Lower leg skin (tissue), 4 donors: ENCODE results near the gene UBA52. TPM values are rescaled to one million over a fixed set of nuclear protein-coding genes. Genes with fewer than 3 reads are reported as not detected.
"Not testable (repeated sequence)": the region's sequence is repeated elsewhere in the genome, so short reads cannot be mapped to it uniquely, and the experiment has no call there.

Source experiments
- DNase-seq, 2 donors: peaks; one replicate each; pipeline ENCODE4 v3.0.0-alpha.2; 2019; ENCODE audit warnings: low spot score in 2 of 2
- H3K4me3 ChIP-seq: fragments of 200-600 bp; sonication (generic); 2 replicates; pipeline ENCODE4 v1.5.1; 2017; ENCODE audit warnings: mild to moderate bottlenecking, low read depth; ENCODE audit not compliant: poor library complexity, severe bottlenecking
- CTCF ChIP-seq, 3 donors: fragments of 450-650 bp; IDR thresholded peaks; one replicate each; pipeline ENCODE4 v1.5.1; 2016; ENCODE audit warnings: antibody characterized with exemption in 3 of 3, mild to moderate bottlenecking in 3 of 3, moderate library complexity in 2 of 3
- POLR2A ChIP-seq, 2 donors: fragments of 450-650 bp; IDR thresholded peaks; one replicate each; pipeline ENCODE4 v1.6.1; 2016 to 2017; ENCODE audit warnings: antibody characterized with exemption in 2 of 2, mild to moderate bottlenecking in 1 of 2, moderate library complexity in 1 of 2
- WGBS, 2 donors: methylation state at CpG; one replicate each; pipeline ENCODE4 v1.1.5; 2018; 5-methylcytosine and 5-hydroxymethylcytosine counted together
- intact Hi-C: fragments of 100-400 bp; cut with DNase I; formaldehyde crosslinking; loops from one replicate; pipeline ENCODE4 v1.15.0; 2023; ENCODE audit warnings: low total_unique reads
- total RNA-seq, 4 donors: library from RNA; depleted of rRNA; stranded (reverse); fragments of >200 nt; gene quantifications; one replicate each; pipeline ENCODE4 v1.1.0, GENCODE V29; 2016

Gene UBA52
- total RNA-seq, result 1,000 to 10,000 TPM in 1 of 4 donors, 100 to 1,000 TPM in 3; 625 to 1,001 (median 848) TPM

DNA sequence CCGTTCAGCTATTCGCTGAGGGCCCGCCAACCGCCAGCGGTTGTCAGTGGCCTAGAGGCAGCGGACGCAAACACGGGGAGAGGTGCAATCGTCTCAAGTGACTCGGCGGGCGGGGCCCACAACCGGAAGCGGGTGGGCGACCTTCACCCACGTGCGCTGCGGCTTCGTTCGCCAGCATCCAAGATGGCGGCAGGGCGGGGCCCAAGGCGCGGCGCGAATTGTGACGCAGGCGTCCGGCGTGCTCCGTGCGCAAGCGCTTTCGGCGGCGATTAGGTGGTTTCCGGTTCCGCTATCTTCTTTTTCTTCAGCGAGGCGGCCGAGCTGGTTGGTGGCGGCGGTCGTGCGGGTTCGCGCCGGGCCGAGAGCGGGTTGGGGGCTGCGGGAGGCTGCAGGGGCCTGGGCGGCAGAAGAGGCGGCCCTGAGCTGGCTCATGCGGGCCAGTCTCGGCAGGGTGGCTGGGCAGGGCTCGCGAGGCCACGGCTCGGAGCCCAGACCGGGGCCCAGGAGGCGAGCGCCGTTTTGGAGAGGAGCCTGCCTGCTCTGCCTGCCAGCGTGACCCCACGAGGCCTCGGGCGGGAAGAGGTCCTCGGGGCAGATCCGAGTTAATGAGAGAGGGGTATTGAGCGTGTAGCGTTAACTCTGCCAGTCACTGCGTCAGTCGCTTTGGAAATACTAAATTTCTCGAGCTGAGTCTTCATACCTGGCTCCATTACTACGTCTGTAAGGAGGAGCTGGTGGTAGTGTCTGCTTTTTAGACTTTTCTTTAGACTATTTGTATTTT, at the start of gene UBA52:
Gene UBA52, plus strand, starts transcription at position 294 of the 781 bp plus-strand sequence. CDS start 1,444 bp downstream, outside the sequence.
- peak within 1 kb of the TSS; percentile 87 for H3K4me3 ChIP-seq
- peak; percentile 97 to 100 for DNase-seq
- WGBS, 2 donors, result 0 to 1% methylated on average over 42 to 56 of the region's 75 CpGs
- intact Hi-C loops, result loop anchor here (10.0 kb wide), 1 partner anchor 107 kb away; no protein-coding TSS in a partner anchor
- no peak for TF ChIP-seq POLR2A (IDR thresholded peaks at IDR 0.05)
- TF ChIP-seq CTCF (IDR thresholded peaks at IDR 0.05), result no peak

- intact Hi-C loops, result no loop called here
- 2% methylated on average over 47 to 50 of the region's 51 CpGs for WGBS, 2 donors
- TF ChIP-seq POLR2A (IDR thresholded peaks at IDR 0.05) (no peak), CTCF (IDR thresholded peaks at IDR 0.05) (no peak)
- no peak overlapping the region for H3K4me3 ChIP-seq
- peak; percentile 100 for DNase-seq
Observed at GRCh38 chr19:18522124-18522861, 49.4 kb upstream of the UBA52 start.

DNA sequence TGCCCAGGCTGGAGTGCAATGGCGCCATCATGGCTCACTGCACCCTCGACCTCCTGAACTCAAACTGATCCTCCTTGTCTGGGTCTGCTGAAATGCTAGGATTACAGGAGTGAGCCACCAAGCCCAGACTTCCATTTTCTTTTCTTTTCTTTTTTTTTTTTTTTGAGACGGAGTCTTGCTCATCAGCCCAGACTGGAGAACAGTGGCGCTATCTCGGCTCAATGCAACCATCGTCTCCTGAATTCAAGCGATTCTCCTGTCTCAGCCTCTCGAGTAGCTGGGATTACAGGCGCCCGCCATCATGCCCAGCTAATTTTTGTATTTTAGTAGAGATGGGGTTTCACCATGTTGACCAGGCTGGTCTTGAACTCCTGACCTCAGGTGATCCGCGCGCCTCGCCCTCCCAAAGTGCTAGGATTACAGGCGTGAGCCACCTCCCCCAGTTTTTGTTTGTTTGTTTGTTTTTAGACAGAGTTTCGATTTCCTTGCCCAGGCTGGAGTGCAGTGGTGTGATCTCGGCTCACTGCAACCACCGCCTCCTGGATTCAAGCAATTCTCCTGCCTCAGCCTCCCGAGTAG, 48.7 kb upstream of the UBA52 start:
- peak in 1 of 2 donors; percentile 86 for DNase-seq
- H3K4me3 ChIP-seq, intact Hi-C loops: not testable (repeated sequence)
- 66 to 70% methylated on average over 19 of the region's 19 CpGs for WGBS, 2 donors

DNA sequence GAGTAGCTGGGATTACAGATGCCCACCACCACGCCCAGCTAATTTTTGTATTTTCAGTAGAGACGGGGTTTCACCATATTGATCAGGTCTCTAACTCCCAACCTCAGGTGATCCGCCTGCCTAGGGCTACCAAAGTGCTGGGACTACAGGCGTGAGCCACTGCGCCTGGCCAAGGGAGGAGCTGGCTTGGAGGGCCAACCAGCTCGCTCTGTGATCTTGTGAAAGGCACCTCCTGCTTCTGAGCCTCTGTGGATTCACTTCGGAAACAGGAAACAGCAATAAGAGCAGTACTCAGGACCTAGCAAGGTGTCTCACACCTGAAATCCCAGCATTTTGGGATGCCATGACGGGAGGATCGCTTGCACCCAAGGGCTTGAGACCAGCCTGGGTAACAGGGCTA, 47.8 kb upstream of the UBA52 start:
- DNase-seq, result no peak
- no peak overlapping the region for H3K4me3 ChIP-seq
- TF ChIP-seq CTCF (IDR thresholded peaks at IDR 0.05), result no peak
- TF ChIP-seq POLR2A (IDR thresholded peaks at IDR 0.05), result no peak
- intact Hi-C loops, result no loop called here
- WGBS, 2 donors, result 85 to 91% methylated on average over 9 of the region's 9 CpGs

DNA sequence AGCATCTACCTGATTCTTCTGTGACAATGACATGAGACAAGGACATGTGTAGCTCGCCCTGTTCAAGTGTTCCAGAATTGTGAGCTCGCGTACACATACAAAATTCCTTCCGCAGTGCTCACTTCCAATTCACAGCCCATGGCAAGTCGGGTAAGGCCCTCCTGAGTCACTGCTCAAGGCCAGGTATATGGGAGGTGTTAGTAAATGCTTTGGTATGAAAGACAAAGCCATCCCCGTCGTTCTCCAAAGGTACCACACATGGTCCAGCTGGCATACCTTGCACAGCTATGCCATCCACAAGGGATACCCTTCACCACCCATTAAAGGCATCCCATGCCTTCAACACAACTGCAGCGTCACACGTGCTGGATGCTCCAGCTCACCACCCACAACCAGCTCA, 45.3 kb upstream of the UBA52 start:
- TF ChIP-seq CTCF (IDR thresholded peaks at IDR 0.05), result no peak
- TF ChIP-seq POLR2A (IDR thresholded peaks at IDR 0.05), result no peak
- intact Hi-C loops, result no loop called here
- 74 to 84% methylated on average over 9 of the region's 9 CpGs for WGBS, 2 donors

DNA sequence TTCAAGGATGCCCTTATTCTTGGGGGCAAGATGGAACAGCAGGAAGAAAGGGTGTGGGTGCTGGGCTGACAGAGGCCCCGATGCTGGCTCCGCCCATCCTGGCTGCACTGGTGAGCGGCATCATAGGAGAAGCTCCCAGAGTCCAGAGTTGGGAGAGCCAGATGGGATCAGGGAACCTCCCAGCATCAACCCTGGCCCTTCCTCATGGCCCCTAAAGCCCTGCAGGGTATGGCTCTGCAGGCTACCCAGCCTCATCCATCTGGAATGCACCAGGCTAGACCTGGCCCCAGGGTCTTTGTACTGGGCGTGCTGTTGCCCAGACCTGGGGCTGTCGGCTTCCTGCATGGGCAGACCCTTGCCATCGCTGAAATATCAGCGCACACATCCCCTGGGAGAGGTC, 41.9 kb upstream of the UBA52 start:
- DNase-seq, result no peak
- WGBS, 2 donors, result 71 to 76% methylated on average over 7 of the region's 7 CpGs
- H3K4me3 ChIP-seq, result no peak overlapping the region
- intact Hi-C loops, result no loop called here
- TF ChIP-seq CTCF (IDR thresholded peaks at IDR 0.05), result no peak
- TF ChIP-seq POLR2A (IDR thresholded peaks at IDR 0.05), result no peak

More for the DNA sequence above, 45.3 kb upstream of the UBA52 start:
- no peak overlapping the region for H3K4me3 ChIP-seq
- no peak for DNase-seq
